Esophagus squamous epithelium (tissue), 5 donors: ENCODE measurements around the gene ABAT. TPM values are rescaled to one million over a fixed set of nuclear protein-coding genes. Genes with fewer than 3 reads are reported as not detected.
A peak's percentile ranks its signal among the peaks of the same experiment; 100 is the strongest.

Experiments used
- DNase-seq: peaks from one replicate; lab custom pipeline; 2025; lab: John Stamatoyannopoulos, UW
- H3K27ac ChIP-seq, 4 donors: fragments of 200-600 bp; sonication (generic); one replicate each; pipeline ENCODE4 v1.5.1; 2016 to 2019; ENCODE audit warnings: mild to moderate bottlenecking in 1 of 4
- H3K27me3 ChIP-seq, 4 donors: fragments of 200-600 bp; sonication (generic); 1 replicate in 3 of 4; 2 replicates in 1 of 4; pipeline versions ENCODE4 v1.5.1 to v1.6.0; 2017 to 2021; ENCODE audit warnings: antibody characterized with exemption in 1 of 4
- H3K36me3 ChIP-seq, 3 donors: fragments of 200-600 bp; sonication (generic); one replicate each; pipeline ENCODE4 v1.5.1; 2016 to 2019
- H3K4me1 ChIP-seq, 3 donors: fragments of 200-600 bp; sonication (generic); one replicate each; pipeline ENCODE4 v1.5.1; 2017 to 2019
- H3K4me3 ChIP-seq, 4 donors: fragments of 200-600 bp; sonication (generic); 1 replicate in 3 of 4; 2 replicates in 1 of 4; pipeline ENCODE4 v1.5.1; 2016 to 2019; ENCODE audit warnings: mild to moderate bottlenecking in 2 of 4, moderate library complexity in 1 of 4
- H3K9me3 ChIP-seq, 3 donors: fragments of 200-600 bp; sonication (generic); one replicate each; pipeline ENCODE4 v1.5.1; 2016 to 2019
- CTCF ChIP-seq, 6 experiments: fragments of 450-650 bp in 4 of 6; fragments of 200-600 bp in 2 of 6; sonication (generic) in 2 of 6; IDR thresholded peaks; one replicate each; pipeline ENCODE4 v1.5.1; 2016 to 2019; ENCODE audit warnings: antibody characterized with exemption in 6 of 6, mild to moderate bottlenecking in 4 of 6, moderate library complexity in 4 of 6
- POLR2A ChIP-seq, 4 donors: fragments of 450-650 bp; IDR thresholded peaks; one replicate each; pipeline ENCODE4 v1.6.1; 2017; ENCODE audit warnings: antibody characterized with exemption in 4 of 4, mild to moderate bottlenecking in 4 of 4, moderate library complexity in 3 of 4
- WGBS, 2 donors: methylation state at CpG; one replicate each; pipeline ENCODE4 v1.1.5; 2018; 5-methylcytosine and 5-hydroxymethylcytosine counted together
- intact Hi-C: fragments of 100-400 bp; cut with DNase I; formaldehyde crosslinking; loops from one replicate; pipeline ENCODE4 v1.15.0; 2022
- total RNA-seq, 4 donors: library from RNA; depleted of rRNA; stranded (reverse); fragments of >200 nt; gene quantifications; one replicate each; pipeline ENCODE4 v1.1.0, GENCODE V29; 2016
- donor health status: DM: yes; HTN: yes; CAD: no.

The ABAT gene
- total RNA-seq, 4 donors from 2014 or later: 2.9 to 14.5 (median 9.1) TPM

GRCh38 chr16:8644211-8645140 is 29.9 kb upstream of the ABAT start:
- Histone ChIP-seq H3K4me1 (peaks cover 0 to 13% (median 0%) of the 10 kb centered on the region in 3 donors), H3K9me3 (no peaks in the 10 kb centered on the region), H3K27ac (peak overlapping the region in 2 of 4 donors; percentile 17 to 38), H3K27me3 (no peaks in the 10 kb centered on the region), H3K36me3 (peaks cover 44 to 92% (median 44%) of the 10 kb centered on the region in 3 donors), H3K4me3 (no peak overlapping the region)
- WGBS, 2 donors: 82 to 86% methylated on average over 11 to 19 of the region's 29 CpGs
- TF ChIP-seq POLR2A (IDR thresholded peaks at IDR 0.05) (no peak), CTCF (IDR thresholded peaks at IDR 0.05) (no peak)
- intact Hi-C loops: no loop called here
- no peak for DNase-seq

- TF ChIP-seq CTCF (IDR thresholded peaks at IDR 0.05) (no peak), POLR2A (IDR thresholded peaks at IDR 0.05) (no peak)
- Histone ChIP-seq H3K36me3 (peaks cover 39 to 85% (median 44%) of the 10 kb centered on the region in 3 donors), H3K4me3 (no peak overlapping the region), H3K27ac (peak overlapping the region in 1 of 4 donors; percentile 17), H3K27me3 (no peaks in the 10 kb centered on the region), H3K9me3 (no peaks in the 10 kb centered on the region), H3K4me1 (peaks cover 0 to 13% (median 0%) of the 10 kb centered on the region in 3 donors)
- intact Hi-C loops: no loop called here
- no peak for DNase-seq
- 64 to 76% methylated on average over 8 to 11 of the region's 11 CpGs for WGBS, 2 donors
Measured at GRCh38 chr16:8645141-8645521, 29.3 kb upstream of the ABAT start.

- 62 to 68% methylated on average over 13 of the region's 13 CpGs for WGBS, 2 donors
- no peak for DNase-seq
- intact Hi-C loops: no loop called here
Measured at GRCh38 chr16:8645831-8646230, 28.6 kb upstream of the ABAT start.

GRCh38 chr16:8646326-8647053 is 27.9 kb upstream of the ABAT start:
- H3K27me3 ChIP-seq: no peaks in the 10 kb centered on the region
- peak overlapping the region in 1 of 4 donors; percentile 26 for H3K27ac ChIP-seq
- 70 to 82% methylated on average over 13 of the region's 13 CpGs for WGBS, 2 donors
- DNase-seq: no peak
- intact Hi-C loops: no loop called here
- H3K4me3 ChIP-seq: no peak overlapping the region
- TF ChIP-seq POLR2A (IDR thresholded peaks at IDR 0.05) (no peak), CTCF (IDR thresholded peaks at IDR 0.05) (no peak)
- H3K9me3 ChIP-seq: no peaks in the 10 kb centered on the region
- H3K36me3 ChIP-seq: peaks cover 38 to 76% (median 44%) of the 10 kb centered on the region in 3 donors
- peaks cover 0 to 13% (median 0%) of the 10 kb centered on the region in 3 donors for H3K4me1 ChIP-seq

More at GRCh38 chr16:8645831-8646230, 28.6 kb upstream of the ABAT start:
- peak overlapping the region in 1 of 4 donors; percentile 26 for H3K27ac ChIP-seq
- H3K27me3 ChIP-seq: no peaks in the 10 kb centered on the region
- H3K36me3 ChIP-seq: peaks cover 39 to 83% (median 44%) of the 10 kb centered on the region in 3 donors
- TF ChIP-seq POLR2A (IDR thresholded peaks at IDR 0.05) (no peak), CTCF (IDR thresholded peaks at IDR 0.05) (no peak)
- H3K4me3 ChIP-seq: no peak overlapping the region
- no peaks in the 10 kb centered on the region for H3K9me3 ChIP-seq
- H3K4me1 ChIP-seq: peaks cover 0 to 13% (median 0%) of the 10 kb centered on the region in 3 donors
